Effector memory CD8-positive, alpha-beta T cell (primary cell): ENCODE results near the gene PCED1B.
"Not testable (repeated sequence)": the region's sequence is repeated elsewhere in the genome, so short reads cannot be mapped to it uniquely, and the experiment has no call there.

Experiments
- ATAC-seq: fragments of 150-1000 bp; cut with Tn5 transposase; replicated peaks from 2 replicates; pipeline ENCODE4 v1.10.0; 2021; ENCODE audit warnings: mild to moderate bottlenecking, moderate library complexity
- DNase-seq, 3 experiments: peaks; one replicate each; pipeline ENCODE4 v3.0.0; 2021
- H3K27ac Mint-ChIP-seq, 2 donors: one replicate each; pipeline ENCODE4 v1.8.0; 2022; ENCODE audit warnings: mild to moderate bottlenecking in 2 of 2, mixed read lengths in 2 of 2, moderate library complexity in 2 of 2
- H3K27me3 Mint-ChIP-seq, 2 donors: one replicate each; pipeline ENCODE4 v1.8.0; 2022; ENCODE audit warnings: mixed read lengths in 2 of 2
- H3K36me3 Mint-ChIP-seq: one replicate; pipeline ENCODE4 v1.8.0; 2022; ENCODE audit warnings: mild to moderate bottlenecking, moderate library complexity, mixed read lengths; ENCODE audit not compliant: insufficient read depth
- H3K4me1 Mint-ChIP-seq, 2 donors: one replicate each; pipeline ENCODE4 v1.8.0; 2022; ENCODE audit warnings: low read depth in 2 of 2, mixed read lengths in 2 of 2
- H3K4me3 Mint-ChIP-seq, 2 donors: one replicate each; pipeline ENCODE4 v1.8.0; 2022; ENCODE audit warnings: mild to moderate bottlenecking in 2 of 2, mixed read lengths in 2 of 2, moderate library complexity in 2 of 2
- H3K9me3 Mint-ChIP-seq, 2 donors: one replicate each; pipeline ENCODE4 v1.8.0; 2022; ENCODE audit warnings: mixed read lengths in 2 of 2

The PCED1B gene

DNA sequence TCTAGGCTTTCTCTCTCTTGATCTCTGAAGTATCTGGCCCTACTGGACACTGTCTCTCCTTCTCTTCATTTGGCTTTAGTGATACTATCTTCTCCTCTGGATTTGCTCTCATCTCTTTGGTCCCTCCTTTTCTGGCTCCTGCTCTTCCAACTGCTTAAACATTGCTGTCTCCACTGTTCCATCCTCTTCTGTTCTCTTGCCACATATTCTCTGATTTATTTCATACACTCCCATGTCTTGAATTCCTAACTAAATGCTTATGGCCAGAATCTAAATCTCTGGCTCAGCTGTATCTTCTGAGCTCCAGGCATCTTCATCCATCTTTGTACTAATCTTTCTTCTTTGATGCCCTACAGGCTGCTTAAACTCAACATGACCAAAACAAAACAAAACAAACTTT is 25.5 kb upstream of the PCED1B start:
- no peak overlapping the region for H3K4me3 Mint-ChIP-seq
- peaks cover 0 to 4% of the 10 kb centered on the region in 2 donors for H3K27me3 Mint-ChIP-seq
- H3K27ac Mint-ChIP-seq = no peak overlapping the region
- no peaks in the 10 kb centered on the region for H3K4me1 Mint-ChIP-seq
- H3K36me3 Mint-ChIP-seq = no peaks in the 10 kb centered on the region
- DNase-seq (no peak), ATAC-seq (no peak)
- peaks cover 5 to 7% of the 10 kb centered on the region in 2 donors for H3K9me3 Mint-ChIP-seq

DNA sequence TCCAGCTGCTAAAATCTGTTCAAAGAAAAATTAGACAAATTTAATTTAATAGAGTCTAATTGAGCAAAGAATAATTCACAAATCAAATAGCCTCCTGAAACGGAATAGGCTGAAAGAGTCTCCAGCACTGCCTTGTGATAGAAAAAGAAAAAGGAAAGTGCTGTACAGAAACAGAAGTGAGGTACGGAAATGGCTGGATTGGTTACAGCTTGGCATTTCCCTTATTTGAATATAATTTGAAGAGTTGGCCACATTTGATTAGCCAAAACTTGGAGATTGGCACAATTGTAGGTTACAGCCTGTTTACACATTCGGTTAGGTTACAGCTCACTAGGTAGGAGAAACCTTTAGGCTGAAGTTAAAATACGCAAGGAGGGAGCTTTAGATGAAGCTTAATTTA is 24.8 kb upstream of the PCED1B start:
- H3K4me1 Mint-ChIP-seq = no peaks in the 10 kb centered on the region
- no peak overlapping the region for H3K27ac Mint-ChIP-seq
- H3K4me3 Mint-ChIP-seq = no peak overlapping the region
- H3K9me3 Mint-ChIP-seq = peaks cover 5 to 7% of the 10 kb centered on the region in 2 donors
- H3K27me3 Mint-ChIP-seq = peaks cover 0 to 9% of the 10 kb centered on the region in 2 donors
- ATAC-seq (no peak), DNase-seq (no peak)
- no peaks in the 10 kb centered on the region for H3K36me3 Mint-ChIP-seq

DNA sequence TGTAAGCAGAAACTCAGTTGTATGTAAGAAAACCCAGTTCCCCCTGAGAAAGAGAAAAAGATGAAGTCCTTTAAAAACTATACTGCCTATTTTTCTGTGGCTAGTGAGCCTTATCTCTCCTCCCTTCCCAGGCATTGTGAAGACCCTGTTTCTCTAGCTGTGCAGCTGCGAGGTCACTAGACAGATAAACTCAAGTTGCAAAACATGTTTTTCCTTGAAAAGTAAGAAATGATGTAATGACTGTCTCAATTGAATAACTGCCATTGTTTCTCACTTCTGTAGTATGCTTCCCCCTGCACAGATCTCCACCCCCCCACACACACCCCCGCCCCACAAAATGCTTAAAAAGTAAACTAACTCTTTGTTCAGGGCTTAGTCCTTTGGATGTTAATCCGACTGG is 23.6 kb upstream of the PCED1B start:
- not testable (repeated sequence) for H3K36me3 Mint-ChIP-seq, H3K4me3 Mint-ChIP-seq, DNase-seq, ATAC-seq, H3K4me1 Mint-ChIP-seq, H3K9me3 Mint-ChIP-seq, H3K27ac Mint-ChIP-seq
- H3K27me3 Mint-ChIP-seq = peaks cover 0 to 12% of the 10 kb centered on the region in 2 donors

DNA sequence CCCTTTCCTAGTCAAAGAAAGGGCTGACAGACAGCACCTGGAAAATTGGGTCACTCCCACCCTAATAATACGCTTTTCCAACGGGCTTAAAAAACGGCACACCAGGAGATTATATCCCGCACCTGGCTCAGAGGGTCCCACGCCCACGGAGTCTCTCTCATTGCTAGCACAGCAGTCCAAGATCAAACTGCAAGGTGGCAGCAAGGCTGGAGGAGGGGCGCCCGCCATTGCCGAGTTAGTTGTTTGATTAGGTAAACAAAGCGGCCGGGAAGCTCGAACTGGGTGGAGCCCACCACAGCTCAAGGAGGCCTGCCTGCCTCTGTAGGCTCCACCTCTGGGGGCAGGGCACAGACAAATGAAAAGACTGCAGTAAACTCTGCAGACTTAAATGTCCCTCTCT is 22.5 kb upstream of the PCED1B start:
- H3K9me3 Mint-ChIP-seq, H3K27ac Mint-ChIP-seq, ATAC-seq, H3K4me1 Mint-ChIP-seq, DNase-seq, H3K36me3 Mint-ChIP-seq, H3K4me3 Mint-ChIP-seq: not testable (repeated sequence)
- peaks cover 0 to 12% of the 10 kb centered on the region in 2 donors for H3K27me3 Mint-ChIP-seq

DNA sequence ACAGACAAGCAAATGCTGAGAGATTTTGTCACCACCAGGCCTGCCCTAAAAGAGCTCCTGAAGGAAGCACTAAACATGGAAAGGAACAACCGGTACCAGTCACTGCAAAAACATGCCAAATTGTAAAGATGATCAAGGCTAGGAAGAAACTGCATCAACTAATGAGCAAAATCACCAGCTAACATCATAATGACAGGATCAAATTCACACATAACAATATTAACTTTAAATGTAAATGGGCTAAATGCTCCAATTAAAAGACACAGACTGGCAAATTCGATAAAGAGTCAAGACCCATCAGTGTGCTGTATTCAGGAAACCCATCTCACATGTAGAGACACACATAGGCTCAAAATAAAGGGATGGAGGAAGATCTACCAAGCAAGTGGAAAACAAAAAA is 20.8 kb upstream of the PCED1B start:
- not testable (repeated sequence) for H3K9me3 Mint-ChIP-seq, H3K27ac Mint-ChIP-seq, ATAC-seq, DNase-seq, H3K36me3 Mint-ChIP-seq, H3K4me1 Mint-ChIP-seq, H3K4me3 Mint-ChIP-seq
- peaks cover 0 to 12% of the 10 kb centered on the region in 2 donors for H3K27me3 Mint-ChIP-seq

DNA sequence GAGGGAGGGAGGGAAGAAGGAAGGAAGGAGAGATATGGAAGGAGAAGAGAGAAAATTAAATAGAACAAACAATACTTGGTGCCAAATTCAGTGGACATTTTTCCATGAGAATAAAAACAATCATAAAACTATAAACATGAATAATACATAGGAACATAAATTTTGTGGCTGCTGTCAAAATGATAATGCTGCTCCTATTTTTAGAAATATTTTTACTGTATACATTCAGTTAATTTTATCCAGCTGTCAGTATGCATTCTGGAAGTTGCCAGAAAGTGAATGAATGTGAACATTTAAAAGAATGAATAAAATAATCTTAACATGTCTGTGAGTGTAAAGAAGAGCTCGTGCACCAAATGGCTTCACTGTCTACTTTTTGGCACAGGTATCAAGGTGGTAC is 13.9 kb upstream of the PCED1B start:
- H3K9me3 Mint-ChIP-seq = no peaks in the 10 kb centered on the region
- H3K27me3 Mint-ChIP-seq = no peaks in the 10 kb centered on the region
- no peaks in the 10 kb centered on the region for H3K36me3 Mint-ChIP-seq
- DNase-seq (no peak), ATAC-seq (no peak)
- no peak overlapping the region for H3K27ac Mint-ChIP-seq
- no peak overlapping the region for H3K4me3 Mint-ChIP-seq
- no peaks in the 10 kb centered on the region for H3K4me1 Mint-ChIP-seq

DNA sequence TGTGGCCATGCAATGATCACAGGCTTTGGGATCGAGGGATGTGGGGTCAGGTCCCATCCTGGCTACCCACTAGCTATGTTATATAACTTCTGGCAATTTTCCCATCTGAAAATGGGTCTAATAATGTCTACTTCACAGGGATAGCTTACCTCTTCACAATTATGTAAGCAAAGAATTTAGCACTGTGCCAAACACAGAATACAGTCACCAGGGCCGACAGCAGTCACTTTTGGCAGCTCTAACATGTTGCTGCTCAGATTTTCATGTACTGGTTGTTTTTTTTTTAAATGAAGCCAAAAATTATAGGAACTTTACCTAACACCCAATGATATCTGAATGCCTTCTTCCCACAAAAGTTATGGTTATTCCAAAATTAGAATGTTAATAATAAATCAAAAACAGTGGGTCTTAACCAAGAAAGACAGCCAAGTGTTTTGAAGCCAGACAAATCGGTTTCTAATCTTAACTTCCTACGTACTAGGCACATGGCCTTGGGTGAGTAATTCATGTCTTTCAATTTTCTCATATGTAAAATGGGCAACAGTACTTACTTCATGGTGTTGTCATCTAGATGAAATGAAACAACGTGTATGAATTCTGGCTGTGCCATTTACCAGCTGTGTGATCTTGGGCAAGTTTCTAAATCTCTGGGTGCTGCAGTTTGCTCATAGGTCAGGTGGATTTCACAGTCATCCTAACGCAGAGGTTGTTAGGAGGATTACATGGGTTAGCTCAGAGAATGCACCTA is 13.0 kb upstream of the PCED1B start:
- ATAC-seq (no peak), DNase-seq (no peak)
- no peaks in the 10 kb centered on the region for H3K27me3 Mint-ChIP-seq
- no peaks in the 10 kb centered on the region for H3K9me3 Mint-ChIP-seq
- H3K36me3 Mint-ChIP-seq = no peaks in the 10 kb centered on the region
- H3K4me1 Mint-ChIP-seq = no peaks in the 10 kb centered on the region
- H3K4me3 Mint-ChIP-seq = no peak overlapping the region
- H3K27ac Mint-ChIP-seq = peak overlapping the region in 1 of 2 donors; percentile 38

DNA sequence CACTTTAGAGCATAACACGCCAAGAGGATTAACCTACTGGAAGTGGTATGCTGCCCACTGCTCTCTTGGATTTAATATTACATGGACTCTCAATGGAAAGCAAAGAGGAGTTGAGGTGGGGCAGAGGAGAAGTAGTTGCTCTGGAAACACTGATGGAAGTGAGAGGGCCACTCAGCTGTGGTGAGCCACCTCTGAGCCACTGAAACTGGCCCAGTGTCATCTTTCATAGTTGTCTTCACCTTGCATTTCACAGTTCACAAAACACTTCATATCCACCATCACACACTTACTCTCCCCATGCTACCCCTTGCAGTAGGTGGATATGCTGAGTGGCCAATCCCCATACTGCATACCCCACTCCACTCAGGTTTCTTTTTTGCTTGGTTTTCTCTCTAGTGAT is 12.2 kb upstream of the PCED1B start:
- ATAC-seq = no peak
- no peak for DNase-seq
- H3K27me3 Mint-ChIP-seq = no peaks in the 10 kb centered on the region
- no peaks in the 10 kb centered on the region for H3K36me3 Mint-ChIP-seq
- no peaks in the 10 kb centered on the region for H3K4me1 Mint-ChIP-seq
- peak overlapping the region in 1 of 2 donors; percentile 38 for H3K27ac Mint-ChIP-seq
- no peaks in the 10 kb centered on the region for H3K9me3 Mint-ChIP-seq
- H3K4me3 Mint-ChIP-seq = no peak overlapping the region

DNA sequence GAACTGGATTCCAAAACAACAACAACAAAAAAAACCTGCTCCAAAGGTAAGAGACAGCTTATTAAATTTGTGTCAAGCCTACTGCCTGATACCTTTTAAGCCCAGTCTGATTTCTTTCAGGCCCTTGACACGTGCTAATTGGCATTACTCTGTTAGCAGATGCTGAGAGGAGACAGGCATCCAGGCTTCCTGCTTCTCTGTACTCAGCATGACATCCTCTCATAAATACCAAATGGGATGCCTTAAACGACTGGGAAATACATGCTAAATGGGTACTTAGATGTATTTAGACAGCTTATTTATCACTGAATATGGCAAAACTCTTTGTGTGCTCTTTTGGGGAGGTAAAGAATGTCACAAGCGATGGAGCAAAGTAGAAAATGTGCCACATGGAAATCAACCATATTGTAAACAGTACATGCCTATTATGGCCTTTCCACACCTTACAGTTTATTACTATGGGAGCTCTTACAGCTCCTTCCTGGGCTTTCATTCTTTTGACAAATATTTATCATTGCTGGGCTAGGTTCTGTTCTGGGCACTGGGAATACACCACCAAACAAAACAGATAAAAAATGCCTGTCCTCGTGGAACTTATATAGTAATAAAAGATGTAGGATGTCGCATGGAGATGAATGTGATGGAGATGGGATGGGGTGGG is 11.5 kb upstream of the PCED1B start:
- Mint-ChIP-seq H3K4me1 (no peaks in the 10 kb centered on the region), H3K27me3 (no peaks in the 10 kb centered on the region), H3K9me3 (no peaks in the 10 kb centered on the region), H3K36me3 (no peaks in the 10 kb centered on the region), H3K27ac (no peak overlapping the region), H3K4me3 (no peak overlapping the region)
- no peak for DNase-seq
- no peak for ATAC-seq

DNA sequence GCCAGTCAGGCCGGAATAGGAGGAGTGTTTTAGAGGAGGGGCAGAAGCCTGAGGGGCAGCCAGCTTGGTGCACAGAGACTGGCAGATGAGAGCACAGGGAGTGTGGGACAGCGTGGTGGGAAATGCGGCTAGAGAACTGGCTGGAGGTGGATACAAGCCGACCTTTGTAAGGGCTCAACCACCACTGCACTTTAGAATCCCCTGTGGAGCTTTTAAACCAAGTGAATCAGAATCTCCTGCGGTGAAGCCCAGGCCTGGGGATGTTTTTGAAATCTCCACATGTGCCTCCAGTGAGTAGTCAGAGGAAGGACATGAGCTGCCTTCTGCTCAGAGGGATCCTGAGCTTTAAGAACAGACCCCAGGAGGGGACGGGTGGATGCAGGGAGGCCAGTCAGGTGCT is 10.9 kb upstream of the PCED1B start:
- ATAC-seq (no peak), DNase-seq (no peak)
- Mint-ChIP-seq H3K27ac (no peak overlapping the region), H3K4me1 (no peaks in the 10 kb centered on the region), H3K9me3 (no peaks in the 10 kb centered on the region), H3K4me3 (no peak overlapping the region), H3K36me3 (no peaks in the 10 kb centered on the region), H3K27me3 (no peaks in the 10 kb centered on the region)

DNA sequence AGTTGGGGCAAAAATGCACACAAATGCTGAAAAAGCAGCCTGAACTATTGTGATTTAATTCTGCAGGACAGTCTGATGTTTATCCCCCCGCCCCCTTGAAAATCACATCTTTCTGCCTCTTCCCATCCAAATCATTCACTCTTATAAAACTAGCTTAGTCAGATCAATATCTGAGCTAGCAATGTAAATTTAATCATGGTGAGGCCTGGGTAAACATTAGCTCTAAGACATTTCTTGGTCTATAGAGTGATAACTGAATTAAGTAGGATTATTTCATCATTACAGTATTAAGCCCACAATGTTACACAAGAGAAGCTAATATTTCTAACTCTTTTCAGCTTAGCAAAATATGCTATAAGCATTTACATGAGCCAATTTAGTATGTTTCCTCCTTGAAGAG is 9.1 kb upstream of the PCED1B start:
- H3K27me3 Mint-ChIP-seq = no peaks in the 10 kb centered on the region
- ATAC-seq (no peak), DNase-seq (no peak)
- no peak overlapping the region for H3K4me3 Mint-ChIP-seq
- no peaks in the 10 kb centered on the region for H3K36me3 Mint-ChIP-seq
- no peaks in the 10 kb centered on the region for H3K4me1 Mint-ChIP-seq
- no peaks in the 10 kb centered on the region for H3K9me3 Mint-ChIP-seq
- no peak overlapping the region for H3K27ac Mint-ChIP-seq

DNA sequence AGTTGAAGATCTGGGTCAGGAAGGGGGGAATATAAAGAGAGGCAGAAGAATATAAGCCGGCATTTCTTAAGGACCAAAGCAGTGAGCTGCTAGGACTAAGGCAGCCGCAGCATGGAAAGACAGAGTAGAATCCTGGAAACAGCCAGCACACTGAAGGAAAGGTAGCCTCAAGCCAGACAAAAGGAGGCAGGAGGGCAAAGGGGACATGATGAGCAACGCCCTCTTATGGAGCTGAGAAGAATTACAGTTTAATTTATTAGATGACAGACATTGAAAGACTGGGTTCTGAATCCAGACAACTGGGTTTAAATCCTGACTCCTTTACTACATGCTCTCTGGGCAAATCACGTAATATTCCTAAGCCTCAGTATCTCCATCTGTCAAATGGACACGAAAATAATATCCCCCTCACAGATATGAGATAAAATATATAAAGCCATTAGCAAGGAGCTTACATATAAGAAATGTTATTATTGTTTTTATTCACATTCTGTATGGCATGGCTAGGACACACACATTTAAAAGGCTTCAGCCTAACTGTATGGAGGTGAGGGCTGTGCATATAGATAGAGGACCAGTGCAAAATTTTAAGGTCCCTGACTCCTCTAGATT is 8.1 kb upstream of the PCED1B start:
- ATAC-seq = peak; percentile 46
- H3K27ac Mint-ChIP-seq = no peak overlapping the region
- no peak for DNase-seq
- peaks cover 5 to 6% of the 10 kb centered on the region in 2 donors for H3K4me1 Mint-ChIP-seq
- H3K36me3 Mint-ChIP-seq = no peaks in the 10 kb centered on the region
- no peaks in the 10 kb centered on the region for H3K9me3 Mint-ChIP-seq
- no peaks in the 10 kb centered on the region for H3K27me3 Mint-ChIP-seq
- H3K4me3 Mint-ChIP-seq = no peak overlapping the region

DNA sequence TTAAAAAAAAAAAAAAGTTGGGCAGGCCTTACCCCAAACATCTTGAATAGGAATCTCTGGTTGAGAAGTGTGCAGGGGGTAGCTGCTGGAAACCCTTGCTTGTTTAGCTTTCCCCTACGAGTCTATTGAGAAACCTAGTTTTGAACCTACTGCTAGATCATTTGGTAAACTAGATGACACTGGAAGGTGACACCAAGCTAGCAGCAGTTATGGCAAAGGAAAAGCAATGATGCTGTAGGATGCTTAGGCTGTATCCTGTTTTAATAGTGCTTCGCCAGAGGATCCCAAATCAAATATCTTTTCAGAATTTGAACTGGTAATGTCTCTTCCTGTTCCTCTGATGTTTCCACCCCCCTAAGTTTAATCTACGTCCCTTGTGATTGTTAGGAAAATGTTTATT is 5.5 kb upstream of the PCED1B start:
- no peak for ATAC-seq
- H3K4me1 Mint-ChIP-seq = peaks cover 8 to 28% of the 10 kb centered on the region in 2 donors
- H3K36me3 Mint-ChIP-seq = peaks cover 4% of the 10 kb centered on the region
- no peak overlapping the region for H3K27ac Mint-ChIP-seq
- no peaks in the 10 kb centered on the region for H3K9me3 Mint-ChIP-seq
- no peak for DNase-seq
- H3K4me3 Mint-ChIP-seq = no peak overlapping the region
- H3K27me3 Mint-ChIP-seq = no peaks in the 10 kb centered on the region

DNA sequence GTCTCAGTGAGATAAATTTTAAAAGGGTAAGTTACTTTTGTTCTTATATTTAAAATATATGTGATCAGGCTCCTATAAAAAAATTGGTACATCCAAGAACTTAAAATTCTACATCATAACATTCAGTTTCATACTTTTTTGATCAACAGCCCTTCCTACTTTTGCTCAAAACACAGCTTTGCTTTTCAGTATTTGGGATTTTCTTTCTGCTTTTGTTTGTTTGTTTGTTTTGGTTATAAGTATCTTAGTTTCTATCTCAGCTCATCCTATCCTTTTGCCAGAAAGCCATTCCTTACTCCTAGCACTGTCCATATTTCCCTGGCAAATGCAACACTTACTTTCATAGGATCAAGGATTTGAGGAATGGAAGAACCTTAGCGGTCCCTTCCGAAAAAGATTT is 4.7 kb upstream of the PCED1B start:
- Mint-ChIP-seq H3K27me3 (no peaks in the 10 kb centered on the region), H3K9me3 (no peaks in the 10 kb centered on the region), H3K4me1 (peaks cover 14 to 33% of the 10 kb centered on the region in 2 donors), H3K27ac (no peak overlapping the region), H3K36me3 (peaks cover 8% of the 10 kb centered on the region), H3K4me3 (no peak overlapping the region)
- no peak for ATAC-seq
- DNase-seq = no peak
